Measurements from ENCODE around the gene C1QBP.
A peak's percentile ranks its signal among the peaks of the same experiment; 100 is the strongest.
"Not testable (repeated sequence)": the region's sequence is repeated elsewhere in the genome, so short reads cannot be mapped to it uniquely, and the experiment has no call there.

C1QBP gene, protein sequence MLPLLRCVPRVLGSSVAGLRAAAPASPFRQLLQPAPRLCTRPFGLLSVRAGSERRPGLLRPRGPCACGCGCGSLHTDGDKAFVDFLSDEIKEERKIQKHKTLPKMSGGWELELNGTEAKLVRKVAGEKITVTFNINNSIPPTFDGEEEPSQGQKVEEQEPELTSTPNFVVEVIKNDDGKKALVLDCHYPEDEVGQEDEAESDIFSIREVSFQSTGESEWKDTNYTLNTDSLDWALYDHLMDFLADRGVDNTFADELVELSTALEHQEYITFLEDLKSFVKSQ

DNA sequence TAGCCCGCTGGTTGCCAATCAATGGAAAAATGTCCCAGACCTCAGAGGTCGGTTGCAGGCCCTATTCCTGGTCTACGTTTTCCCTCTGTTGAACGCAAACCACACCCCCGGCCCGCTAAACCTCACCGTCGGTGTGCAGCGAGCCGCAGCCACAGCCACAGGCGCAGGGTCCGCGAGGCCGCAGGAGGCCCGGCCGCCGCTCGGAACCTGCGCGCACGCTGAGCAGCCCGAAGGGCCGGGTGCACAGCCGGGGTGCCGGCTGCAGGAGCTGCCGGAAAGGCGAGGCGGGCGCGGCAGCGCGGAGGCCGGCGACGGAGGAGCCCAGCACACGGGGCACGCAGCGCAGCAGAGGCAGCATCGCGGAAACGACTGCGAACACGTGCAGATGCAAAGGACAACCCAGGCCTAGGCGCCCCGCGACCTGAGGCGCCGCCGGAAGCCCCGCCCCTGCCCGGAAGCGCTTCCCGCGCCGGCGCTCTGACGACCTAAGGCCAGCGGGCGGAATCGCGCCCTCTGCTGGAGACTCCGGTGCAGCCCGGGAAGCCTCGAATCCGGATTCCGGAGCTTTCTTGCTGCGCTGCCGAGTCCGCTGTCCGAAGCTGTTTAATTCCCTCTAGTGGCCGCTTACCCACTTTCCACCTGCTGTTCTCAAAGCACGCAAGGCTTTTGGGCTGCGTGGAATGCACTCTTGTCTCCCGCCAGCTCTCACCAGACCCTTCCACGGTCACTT is at the start of gene C1QBP:
C1QBP (minus strand) TSS at position 440 of the 730 bp plus-strand sequence; CDS start at position 358, 82 bp downstream.
- peak; percentile 99 for DNase-seq

DNA sequence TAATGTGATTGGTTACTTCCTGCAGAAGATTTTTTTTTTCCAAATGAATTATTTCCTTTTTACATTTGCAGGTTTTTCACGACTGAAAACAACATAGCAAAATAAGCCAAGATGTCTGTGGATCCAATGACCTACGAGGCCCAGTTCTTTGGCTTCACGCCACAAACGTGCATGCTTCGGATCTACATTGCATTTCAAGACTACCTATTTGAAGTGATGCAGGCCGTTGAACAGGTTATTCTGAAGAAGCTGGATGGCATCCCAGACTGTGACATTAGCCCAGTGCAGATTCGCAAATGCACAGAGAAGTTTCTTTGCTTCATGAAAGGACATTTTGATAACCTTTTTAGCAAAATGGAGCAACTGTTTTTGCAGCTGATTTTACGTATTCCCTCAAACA is 49.8 kb upstream of the C1QBP start:
- no peak for DNase-seq

DNA sequence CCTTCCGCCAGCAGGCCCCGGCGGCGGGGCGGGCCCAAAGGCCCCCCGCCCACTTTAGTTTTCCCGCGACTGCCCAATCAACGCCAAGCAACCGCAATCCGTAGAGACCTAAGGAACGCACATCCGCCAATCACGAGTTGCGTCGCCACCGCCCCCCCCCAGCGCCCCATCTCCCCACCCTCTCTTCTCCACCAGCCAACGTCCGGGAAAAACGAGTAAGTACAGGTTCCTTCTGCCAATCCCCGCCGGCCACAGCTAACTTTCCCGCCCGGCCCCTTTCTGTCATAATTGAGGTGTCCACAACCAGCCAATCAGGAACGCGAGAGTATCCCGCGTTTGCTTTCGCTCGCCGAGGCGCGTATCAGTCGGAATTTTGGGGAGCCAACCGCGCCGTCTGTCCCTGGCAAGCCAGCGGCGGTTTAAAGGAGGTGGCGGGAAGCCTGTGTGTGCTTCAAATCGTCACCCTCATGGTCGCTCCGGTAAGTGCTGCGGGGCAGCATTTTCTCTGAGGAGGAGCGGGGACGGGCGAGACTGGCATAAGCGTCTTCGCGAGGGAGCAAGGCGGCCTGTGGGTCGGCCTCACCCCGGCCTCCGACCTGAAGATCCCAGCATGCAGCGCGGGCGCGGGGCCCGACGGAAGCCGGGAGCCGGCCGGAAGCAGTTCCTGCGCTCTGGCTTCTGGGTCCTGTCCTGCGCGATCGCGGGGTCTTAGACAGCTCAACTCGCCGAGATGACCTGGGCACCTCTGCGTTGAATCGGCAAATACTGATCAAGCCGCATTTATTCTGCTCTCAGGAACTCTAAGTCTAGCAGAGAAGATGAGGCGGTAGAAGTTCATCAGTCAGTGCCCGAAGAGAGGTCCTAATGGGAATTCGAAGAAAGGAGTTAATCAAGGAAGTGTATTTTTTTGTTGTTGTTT is 47.5 kb upstream of the C1QBP start, which contains the start of gene MIS12:
MIS12 (plus strand) TSS at position 361 of the 919 bp plus-strand sequence. CDS start 2,297 bp downstream, outside the sequence.
- peak; percentile 99 for DNase-seq

DNA sequence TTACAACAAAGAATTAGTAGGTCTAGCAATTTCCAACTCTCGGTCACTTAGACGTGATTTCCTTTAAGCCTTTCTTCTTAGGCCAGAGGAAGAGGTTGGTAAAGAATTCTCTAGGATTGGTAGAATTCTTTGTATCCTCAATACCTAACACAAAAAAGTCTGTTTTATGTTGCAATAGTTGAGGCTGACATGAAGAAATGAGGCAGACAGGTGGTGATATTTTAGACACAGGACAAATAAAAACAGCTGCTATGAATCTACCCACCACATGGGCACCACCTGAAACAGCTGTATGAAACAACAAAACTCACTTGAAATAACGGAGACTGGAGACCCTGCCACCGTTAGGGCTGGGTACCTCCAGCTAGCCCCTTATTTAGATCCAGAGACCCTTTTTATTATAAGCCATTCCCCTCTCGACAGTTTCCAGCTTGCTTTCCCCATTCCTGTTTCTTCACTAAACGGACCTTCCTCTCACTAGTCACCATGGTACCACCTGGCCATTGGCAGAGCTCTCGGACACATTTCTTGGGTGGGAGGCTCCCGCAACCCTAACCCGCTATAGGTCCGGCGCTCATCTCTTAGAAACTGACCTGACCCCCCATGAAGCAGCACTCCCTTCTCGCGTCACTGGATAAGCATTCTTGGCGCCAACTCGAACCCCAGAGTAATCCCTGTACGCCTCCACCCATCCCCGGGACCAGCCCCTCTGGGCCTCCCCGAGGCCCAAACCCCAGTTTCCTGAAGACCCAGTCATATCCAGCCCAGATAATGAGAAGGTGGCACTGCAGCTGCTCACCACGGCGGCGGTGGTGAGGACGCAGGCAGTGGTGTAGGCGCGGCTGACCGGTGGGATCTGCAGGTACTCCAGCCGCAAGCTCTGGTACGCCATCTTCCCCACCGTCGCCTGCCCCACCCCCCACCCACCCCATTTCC is 46.6 kb upstream of the C1QBP start, which contains the start of gene DERL2:
DERL2 (minus strand) TSS at position 909 of the 936 bp plus-strand sequence; CDS start at position 892, 17 bp downstream.
- no peak for DNase-seq

DNA sequence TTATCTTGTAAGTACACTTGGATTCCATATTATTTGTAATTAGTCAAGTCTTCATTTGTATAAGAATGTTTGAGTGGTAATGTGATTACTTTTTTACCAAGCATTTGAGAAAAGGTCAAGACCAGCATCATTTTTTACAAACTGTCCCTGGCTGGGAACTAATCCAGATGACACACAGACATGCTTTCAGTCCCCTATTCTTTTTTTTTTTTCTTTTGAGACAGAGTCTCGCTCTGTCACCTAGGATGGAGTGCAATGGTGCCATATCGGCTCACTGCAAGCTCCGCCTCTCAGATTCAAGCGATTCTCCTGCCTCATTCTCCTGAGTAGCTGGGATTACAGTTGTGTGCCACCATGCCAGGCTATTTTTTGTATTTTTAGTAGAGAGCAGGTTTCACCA is 42.5 kb upstream of the C1QBP start:
- DNase-seq, result no peak

DNA sequence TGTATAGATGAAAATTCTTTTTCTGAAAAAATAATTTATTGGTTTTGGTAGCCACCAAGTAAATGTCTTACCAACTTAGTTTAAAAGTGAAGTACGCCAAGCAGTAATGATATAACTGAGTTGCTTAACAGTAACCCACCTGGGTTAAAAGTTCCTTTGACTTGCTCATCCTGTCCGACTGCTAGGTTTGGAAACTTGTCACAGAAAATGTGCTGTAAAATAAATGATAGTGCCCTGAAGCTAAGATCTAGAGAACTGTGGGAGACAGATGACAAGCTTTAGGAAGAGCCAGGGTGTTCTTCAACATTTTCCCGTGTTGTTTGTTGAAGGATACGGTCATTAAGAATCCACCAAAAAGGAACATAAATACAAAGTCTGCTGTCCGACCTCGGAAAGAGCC is 42.0 kb upstream of the C1QBP start:
- DNase-seq, result no peak

DNA sequence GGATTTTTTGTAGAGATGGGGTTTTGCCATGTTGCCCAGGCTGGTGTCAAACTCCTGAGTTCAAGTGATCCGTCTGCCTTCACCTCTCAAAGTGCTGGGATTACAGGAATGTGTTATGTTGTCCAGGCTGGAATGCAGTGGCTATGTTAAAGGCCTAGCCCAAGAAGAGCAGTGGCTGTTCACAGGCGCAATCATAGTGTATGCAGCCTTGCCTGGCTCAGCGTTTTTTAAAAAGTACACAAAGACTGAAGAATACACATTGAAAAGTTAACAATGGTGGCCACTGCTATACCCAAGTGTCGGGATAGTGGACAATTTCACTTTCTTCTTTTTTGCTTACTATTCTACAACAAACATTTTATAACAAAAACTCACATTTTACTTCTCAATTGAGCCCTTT is 40.0 kb upstream of the C1QBP start:
- DNase-seq, result no peak

DNA sequence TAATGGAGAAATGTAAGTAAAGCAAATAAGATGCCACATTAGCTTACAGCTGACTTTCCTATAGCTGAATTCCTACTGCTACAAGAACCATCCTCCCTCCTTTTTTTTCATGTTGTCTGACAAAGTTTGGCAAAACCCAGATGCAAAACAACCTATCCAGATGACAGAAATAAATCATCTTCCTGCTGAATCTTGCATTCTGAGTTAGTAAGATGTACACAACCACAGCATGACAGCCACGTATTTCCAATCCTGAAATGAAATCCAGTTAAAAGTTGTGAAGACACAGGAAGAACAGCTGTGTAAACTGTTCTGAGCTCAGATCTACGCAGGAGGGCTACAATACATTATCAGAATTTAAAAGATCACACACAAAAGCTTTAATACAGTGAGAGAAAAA is 35.0 kb upstream of the C1QBP start:
- no peak for DNase-seq

DNA sequence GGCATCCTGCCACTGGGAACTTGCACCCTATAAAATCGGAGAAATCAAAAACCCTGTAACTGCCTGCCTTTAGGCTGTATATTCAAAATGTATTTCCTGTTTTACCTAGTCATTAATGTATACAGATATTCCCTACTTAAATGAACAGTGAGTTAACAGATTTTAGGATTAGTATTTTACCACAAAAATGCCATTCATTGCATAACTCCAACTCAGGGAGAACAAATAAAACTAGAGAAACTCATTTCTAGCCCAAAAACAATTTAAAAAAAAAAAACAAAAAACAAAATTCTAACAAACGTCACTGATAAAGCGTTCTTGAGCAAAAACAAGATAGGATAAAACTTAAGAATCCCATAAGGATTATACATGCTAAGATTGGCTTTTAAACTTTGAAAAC is 33.6 kb upstream of the C1QBP start:
- DNase-seq, result no peak

DNA sequence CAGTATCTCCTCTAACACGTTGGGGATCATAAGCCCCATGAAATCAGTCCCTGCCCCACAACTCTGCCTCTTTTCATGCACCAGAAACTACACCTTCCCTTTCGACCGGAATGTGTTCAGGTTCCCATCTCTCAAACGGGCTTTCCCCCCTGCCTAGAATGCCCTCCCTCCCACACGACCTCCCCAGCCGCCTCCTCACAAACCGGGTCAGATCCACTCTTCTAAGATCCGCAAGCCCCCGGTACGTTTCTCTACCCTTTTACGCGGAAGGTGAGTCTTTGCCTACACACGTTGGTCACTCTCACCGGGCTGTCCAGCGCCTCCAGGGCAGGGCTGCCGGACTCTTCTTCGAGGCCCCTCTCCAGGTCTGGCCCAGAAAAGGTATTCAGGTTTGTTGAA is 29.1 kb upstream of the C1QBP start:
- peak; percentile 53 for DNase-seq

DNA sequence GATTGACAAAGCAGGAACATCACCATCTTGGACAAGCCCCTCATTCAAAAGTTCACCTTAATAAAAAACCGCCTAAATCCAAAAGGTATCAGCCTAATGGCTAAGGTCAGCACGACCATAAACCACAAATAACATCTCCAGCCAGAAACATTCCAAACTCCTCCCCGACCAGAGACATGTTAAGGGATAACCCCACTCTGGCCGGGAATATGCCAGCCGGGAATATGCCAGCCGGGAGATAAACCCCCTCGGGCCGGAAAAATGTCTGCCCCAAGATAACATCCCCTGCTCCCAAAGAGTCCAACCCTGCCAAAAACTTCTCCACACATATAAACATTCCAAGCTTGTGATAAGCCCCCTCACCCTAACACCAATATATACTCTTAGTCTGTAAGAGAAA is 28.5 kb upstream of the C1QBP start:
- no peak for DNase-seq

DNA sequence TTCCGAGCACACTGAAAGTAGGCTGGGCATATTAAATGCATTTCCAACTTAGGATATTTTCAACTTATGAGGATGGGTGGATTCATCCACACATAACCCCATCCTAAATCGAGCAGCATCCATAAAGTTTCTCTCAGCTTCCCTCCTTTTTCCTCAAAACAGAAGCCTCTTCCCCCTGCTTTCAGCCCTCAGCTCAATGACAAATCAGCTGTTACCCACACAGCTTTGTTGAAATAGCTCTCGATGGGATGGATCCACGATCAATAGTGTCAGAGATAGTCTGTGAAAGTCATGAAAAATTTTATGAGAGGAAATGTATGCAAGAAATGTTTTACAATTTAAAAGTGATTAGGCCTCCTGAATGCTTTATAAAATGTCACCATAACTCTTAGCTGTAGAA is 27.3 kb upstream of the C1QBP start:
- DNase-seq, result no peak

DNA sequence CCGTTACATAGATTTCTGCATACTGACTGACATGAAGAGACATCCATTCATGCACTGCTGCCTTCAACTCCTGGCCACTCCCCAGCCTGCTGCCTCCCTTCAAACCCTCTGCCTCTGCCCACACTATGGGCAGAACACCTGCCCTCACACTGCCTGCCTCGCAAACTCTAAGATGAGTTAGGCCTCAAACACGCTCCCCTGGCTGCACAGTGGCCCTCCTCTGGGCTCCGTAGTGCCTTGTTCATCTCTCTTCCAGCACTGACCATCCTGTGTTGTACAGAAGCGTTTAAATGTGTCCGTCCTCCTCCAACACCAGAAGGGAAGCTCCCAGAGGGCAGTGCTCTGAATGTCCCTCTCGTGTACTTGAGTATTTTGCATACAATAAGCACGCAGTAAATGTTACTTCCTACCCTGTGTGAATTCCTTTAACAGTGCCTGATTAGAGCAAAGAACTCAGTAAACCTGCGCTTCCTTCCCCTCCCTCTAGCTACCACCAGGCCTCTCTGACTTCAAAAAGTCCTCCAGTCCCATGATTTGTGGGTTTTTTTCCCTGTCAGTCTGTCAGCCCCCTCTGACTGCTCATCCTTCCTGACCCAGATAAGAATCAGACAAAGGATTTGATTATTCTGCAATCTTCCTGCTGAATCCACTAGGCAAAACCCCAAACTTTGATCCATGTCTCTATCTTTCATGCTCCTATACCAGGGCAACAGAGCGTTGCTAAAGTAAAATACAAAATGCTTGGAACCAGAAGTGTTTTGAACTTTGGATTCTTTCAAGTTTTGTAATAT is 26.0 kb upstream of the C1QBP start:
- DNase-seq, result no peak

DNA sequence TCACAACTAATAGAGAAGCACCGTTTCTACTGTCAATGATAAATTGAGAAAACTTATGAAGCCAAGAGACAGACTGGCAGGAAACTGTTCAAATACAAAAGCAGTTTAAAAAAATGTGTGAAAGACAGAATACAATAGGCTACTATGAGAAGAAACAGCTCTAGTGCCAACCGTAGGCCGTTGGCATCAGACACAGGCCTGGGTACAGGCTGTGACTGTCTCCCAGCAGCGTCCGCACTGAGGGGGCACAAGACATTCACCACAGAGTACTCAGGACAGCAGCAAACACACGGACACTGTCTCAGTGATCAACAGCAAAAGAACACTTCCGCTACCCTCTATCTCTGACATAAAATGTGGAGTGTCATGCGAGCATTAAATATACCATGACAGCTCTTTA is 7.8 kb upstream of the C1QBP start:
- no peak for DNase-seq

DNA sequence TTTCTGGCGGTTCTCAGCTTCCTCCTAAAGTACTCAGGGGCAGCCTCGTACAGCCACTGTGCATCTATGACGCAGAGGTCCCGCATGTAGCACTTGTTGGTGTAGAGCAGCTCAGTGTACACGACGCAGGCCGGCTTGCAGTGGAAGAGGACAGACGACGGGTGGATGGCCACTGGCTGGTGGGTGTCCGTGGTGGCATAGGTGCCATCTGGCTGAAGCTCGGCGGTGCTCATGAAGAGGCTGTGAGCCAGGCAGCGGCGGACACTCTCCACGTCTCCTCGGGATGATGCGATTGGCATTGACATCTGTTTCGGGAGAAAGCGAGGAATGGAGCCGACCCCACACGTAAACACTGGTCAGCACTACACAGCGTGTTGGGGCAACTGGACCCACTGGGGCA is 5.3 kb upstream of the C1QBP start:
- DNase-seq, result no peak

DNA sequence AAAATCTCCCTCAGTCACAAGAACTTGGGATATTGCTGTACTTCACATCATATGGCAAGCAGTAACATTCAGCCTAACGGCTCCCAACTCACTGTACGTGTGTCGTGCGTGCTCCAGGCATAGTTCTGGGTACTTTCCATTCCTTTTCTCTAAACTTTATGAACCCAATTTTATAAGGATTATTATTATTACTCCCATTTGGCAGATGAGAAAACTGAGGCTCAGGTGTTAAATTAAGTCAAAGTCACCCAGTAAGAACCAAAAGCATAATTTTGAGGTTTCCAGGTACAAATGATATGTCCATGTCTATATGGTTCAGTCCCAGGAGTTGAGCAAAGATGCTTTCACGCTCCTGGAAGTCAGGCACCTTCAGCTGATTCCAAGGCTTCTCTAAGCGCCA is 4.8 kb upstream of the C1QBP start:
- DNase-seq, result no peak

DNA sequence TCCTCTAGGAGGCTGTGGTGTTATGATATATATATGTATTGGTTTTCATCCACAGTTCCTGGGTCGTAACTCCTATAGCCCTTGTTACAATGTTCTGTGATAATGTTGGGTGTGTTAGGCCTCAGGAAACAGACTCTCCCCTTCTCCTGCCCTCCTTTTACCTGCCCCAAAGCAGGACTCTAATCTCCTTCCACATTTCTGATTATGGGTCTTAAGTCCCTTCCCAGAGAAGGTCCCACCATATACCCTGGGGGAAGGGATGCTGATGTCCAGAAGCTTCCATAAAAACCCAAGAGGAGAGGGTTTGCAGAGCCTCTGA is 450 bp upstream of the C1QBP start:
- DNase-seq, result no peak

DNA sequence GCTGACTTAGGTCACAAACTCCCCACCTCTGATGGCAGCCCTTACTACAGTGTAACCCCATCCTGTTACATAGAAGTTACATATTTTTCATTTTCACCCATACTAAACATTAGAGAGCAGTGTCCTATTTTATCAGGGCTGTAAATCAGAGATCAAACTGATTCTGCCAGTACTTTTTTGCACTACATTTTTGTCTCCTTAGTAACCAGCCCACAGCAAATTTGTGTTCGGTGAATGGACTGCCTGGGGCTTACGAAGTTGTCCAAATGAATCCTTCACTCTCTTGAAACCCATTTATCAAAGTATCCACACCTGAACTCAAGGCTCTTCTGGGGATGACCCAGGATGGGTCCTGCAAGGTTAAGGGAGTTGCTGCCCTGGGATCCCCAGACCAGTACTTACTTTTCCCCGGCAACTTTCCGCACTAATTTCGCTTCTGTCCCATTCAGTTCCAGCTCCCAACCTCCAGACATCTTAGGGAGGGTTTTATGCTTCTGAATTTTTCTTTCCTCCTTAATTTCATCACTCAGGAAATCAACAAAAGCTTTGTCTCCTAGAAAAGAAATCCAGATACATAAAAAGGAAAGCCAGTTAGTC is 1.1 kb downstream of the C1QBP start:
- DNase-seq, result no peak

DNA sequence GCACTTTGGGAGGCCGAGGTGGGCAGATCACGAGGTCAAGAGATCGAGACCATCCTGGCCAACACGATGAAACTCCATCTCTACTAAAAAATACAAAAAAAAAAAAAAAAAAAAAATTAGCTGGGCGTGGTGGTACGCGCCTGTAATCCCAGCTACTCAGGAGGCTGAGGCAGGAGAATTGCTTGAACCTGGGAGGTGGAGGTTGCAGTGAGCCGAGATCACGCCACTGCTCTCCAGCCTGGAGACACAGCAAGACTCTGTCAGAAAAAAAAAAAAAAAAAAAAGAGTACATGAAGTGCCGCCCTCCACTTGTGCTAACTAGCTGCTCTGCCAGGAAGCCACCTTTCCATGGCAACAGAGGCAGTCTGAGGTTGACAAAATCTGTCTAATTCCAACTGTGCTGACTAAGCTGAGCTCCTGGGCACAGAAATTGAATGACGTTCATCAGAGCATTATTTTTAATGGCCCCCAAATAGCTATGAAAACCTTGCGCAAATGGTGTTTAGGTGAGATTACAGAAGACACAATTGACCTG is 3.1 kb downstream of the C1QBP start:
- not testable (repeated sequence) for DNase-seq

DNA sequence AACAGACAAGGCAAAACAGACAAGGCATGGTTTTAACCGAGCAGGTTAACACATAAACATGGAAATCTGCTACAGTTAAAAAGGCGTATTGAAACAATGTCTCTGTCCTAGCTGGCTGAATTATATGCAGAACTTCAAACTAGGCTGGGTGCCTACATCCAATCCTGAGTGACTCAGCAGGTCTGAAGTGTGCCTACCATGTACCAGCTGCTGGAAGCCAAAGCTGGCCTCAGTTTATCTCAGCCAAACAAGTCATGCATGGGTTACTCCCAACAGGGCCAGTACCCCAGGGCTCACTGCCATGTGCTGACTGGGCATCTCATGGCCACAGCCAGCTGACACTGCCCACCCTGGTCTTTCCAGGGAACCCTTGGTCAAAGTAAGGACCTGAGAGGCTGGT is 4.0 kb downstream of the C1QBP start:
- no peak for DNase-seq
